Measurements from ENCODE around the gene MTNR1A.

The MTNR1A gene

DNA sequence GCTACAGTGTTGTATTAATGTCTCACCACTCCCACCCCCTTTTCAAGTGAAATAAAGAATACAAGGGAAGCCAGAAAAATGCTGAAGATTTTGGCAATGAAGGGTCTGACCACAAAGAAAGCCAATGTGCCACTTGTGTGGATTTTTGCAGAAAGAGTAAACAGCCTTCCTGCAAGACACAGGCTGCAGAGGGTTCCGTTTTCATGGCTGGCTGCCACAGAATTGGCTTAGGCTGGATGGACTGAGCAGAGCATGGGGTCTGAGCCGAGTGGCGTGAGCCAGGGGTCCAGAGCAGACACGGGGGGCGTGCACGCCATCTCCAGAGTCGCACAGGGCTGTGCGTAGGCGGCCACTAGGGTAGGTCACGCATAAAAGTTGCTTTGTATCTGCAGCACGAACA is 69.2 kb downstream of the MTNR1A start:
- no peak for DNase-seq (ENCODE audit: low read depth)

DNA sequence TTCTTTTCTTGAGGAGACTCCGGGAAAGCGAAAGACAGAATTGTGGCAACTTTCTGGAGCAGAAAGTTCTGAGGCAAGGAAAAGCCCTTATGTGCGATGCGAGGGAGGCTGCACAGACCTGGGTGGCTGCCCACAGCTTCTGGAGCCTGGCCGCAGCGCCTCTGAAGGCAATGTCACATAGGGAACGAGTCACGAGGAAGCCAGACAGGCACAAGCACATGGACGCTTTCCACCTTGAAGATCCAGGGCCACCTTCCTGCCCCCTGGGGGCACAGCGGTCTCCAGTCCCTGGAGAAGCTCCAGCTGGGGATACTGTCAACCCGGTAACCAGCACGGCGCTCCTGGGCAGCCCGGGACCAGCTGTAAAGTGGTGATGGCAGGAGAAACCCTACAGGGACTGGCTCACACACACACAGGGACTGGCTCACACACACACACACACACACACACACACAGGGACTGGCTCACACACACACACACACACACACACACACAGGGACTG is 69.8 kb downstream of the MTNR1A start:
- no peak for DNase-seq (ENCODE audit: low read depth)

- no peak for DNase-seq (ENCODE audit: low read depth)
Observed at GRCh38 chr4:186485150-186485549, 70.2 kb downstream of the MTNR1A start.

- DNase-seq (ENCODE audit: low read depth) = no peak
Observed at GRCh38 chr4:186483656-186484055, 71.7 kb downstream of the MTNR1A start.

All from activated T-cell treated with anti-CD3 and anti-CD28 coated beads for 1 hour (primary cell).